Thymus (tissue), 11 donors: ENCODE data around the gene KCNC3. TPM values are rescaled to one million over a fixed set of nuclear protein-coding genes. Genes with fewer than 3 reads are reported as not detected.

Experiments
- DNase-seq, 9 donors: peaks; one replicate each; pipeline ENCODE4 v3.0.0-alpha.2; 2013; ENCODE audit warnings: low spot score in 9 of 9, low read depth in 6 of 9, missing footprints in 1 of 9
- H3K27ac ChIP-seq, 2 donors: one replicate each; pipeline ENCODE4 v1.5.1; 2013; ENCODE audit warnings: control low read depth in 1 of 2, low read depth in 1 of 2, low read length in 1 of 2, mild to moderate bottlenecking in 1 of 2, moderate library complexity in 1 of 2
- H3K27me3 ChIP-seq, 2 donors: one replicate each; pipeline ENCODE4 v1.5.1; 2013; ENCODE audit warnings: low read length in 1 of 2; ENCODE audit not compliant: control insufficient read depth in 2 of 2, insufficient read depth in 1 of 2
- H3K36me3 ChIP-seq, 2 donors: one replicate each; pipeline ENCODE4 v1.5.1; 2013; ENCODE audit warnings: low read length in 1 of 2, mild to moderate bottlenecking in 1 of 2, moderate library complexity in 1 of 2; ENCODE audit not compliant: control insufficient read depth in 2 of 2, insufficient read depth in 2 of 2
- H3K4me1 ChIP-seq, 2 donors: one replicate each; pipeline ENCODE4 v1.5.1; 2013; ENCODE audit warnings: low read length in 2 of 2; ENCODE audit not compliant: control insufficient read depth in 2 of 2, insufficient read depth in 2 of 2
- H3K4me3 ChIP-seq, 2 donors: one replicate each; pipeline ENCODE4 v1.5.1; 2013; ENCODE audit warnings: low read length in 2 of 2, control low read depth in 1 of 2, mild to moderate bottlenecking in 1 of 2
- H3K9me3 ChIP-seq, 2 donors: one replicate each; pipeline ENCODE4 v1.5.1; 2013; ENCODE audit warnings: low read length in 1 of 2, mild to moderate bottlenecking in 1 of 2; ENCODE audit not compliant: control insufficient read depth in 2 of 2, insufficient read depth in 1 of 2
- WGBS: extraction: QIAGEN DNeasy Blood & Tissue Kit; methylation state at CpG from one replicate; pipeline ENCODE4 v1.1.7; 2013; 5-methylcytosine and 5-hydroxymethylcytosine counted together
- polyA plus RNA-seq: library from polyadenylated mRNA; stranded (reverse); fragments of 200-250 nt; gene quantifications from one replicate; pipeline ENCODE4 v1.2.3, GENCODE V29; 2013
- total RNA-seq: library from RNA; stranded (reverse); fragments of 120-200 nt; gene quantifications from one replicate; pipeline ENCODE4 v1.2.4, GENCODE V29; 2013
- donor health status: healthy.

Gene KCNC3
- total and polyA plus RNA-seq, 2 donors: 0.47 to 6.8 TPM

DNA sequence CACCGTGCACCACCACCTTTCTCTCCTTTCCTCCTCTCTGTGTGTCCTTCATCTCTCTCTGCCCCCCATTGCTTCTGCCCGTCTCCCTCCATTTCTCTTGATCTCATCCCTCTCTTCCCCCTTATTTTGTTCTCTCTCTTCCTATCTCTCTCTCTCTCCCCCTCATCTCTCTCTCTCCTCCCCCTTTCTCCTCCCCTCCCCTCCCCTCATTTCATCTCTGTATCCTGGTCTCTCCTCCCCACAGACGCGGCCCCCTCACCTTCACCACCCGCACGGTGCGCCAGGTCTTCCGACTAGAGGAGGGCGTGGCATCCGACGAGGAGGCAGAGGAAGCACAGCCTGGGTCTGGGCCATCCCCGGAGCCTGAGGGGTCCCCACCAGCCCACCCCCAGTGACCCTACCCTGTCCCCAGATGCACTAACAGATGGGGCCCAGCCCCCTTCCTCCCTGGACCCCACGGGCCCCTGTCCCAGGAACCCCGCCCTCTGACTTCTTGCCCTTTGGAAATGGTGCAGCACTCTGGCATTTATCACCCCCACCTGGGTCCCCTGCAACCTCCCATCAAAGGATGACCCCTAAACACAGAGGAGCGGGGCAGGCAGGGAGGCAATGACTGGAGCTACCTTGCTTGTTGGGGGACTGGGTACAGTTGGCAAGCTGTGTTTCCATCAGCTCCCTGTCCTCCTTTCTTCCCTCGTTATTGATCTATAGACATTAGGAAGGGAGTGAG is 19.6 kb downstream of the KCNC3 start:
- DNase-seq: no peak
- Histone ChIP-seq H3K9me3 (peaks cover 0 to 3% of the 10 kb centered on the region in 2 donors), H3K4me1 (no peaks in the 10 kb centered on the region), H3K4me3 (no peak overlapping the region), H3K36me3 (no peaks in the 10 kb centered on the region), H3K27ac (no peak overlapping the region), H3K27me3 (peaks cover 35 to 46% of the 10 kb centered on the region in 2 donors)
- WGBS: 65% methylated on average over 16 of the region's 16 CpGs

DNA sequence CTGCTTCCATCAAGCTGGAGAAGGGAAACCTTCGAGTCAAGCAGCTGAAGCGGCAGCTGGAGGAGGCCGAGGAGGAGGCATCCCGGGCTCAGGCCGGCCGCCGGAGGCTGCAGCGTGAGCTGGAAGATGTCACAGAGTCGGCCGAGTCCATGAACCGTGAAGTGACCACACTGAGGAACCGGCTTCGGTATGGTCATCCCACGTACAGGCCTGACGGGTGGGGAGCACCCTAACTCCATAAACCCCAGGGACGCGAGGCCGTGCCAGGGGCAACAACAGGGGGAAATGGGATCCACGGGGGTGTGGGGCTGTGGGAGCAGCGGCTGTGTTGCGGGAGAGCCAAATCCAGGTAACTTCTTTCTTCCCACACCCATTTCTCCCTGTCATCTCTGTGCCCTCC is 20.2 kb downstream of the KCNC3 start:
- H3K4me3 ChIP-seq: no peak overlapping the region
- H3K27me3 ChIP-seq: peaks cover 29 to 41% of the 10 kb centered on the region in 2 donors
- H3K36me3 ChIP-seq: no peaks in the 10 kb centered on the region
- H3K4me1 ChIP-seq: no peaks in the 10 kb centered on the region
- no peak overlapping the region for H3K27ac ChIP-seq
- no peak for DNase-seq
- WGBS: 93% methylated on average over 21 of the region's 21 CpGs
- H3K9me3 ChIP-seq: no peaks in the 10 kb centered on the region

DNA sequence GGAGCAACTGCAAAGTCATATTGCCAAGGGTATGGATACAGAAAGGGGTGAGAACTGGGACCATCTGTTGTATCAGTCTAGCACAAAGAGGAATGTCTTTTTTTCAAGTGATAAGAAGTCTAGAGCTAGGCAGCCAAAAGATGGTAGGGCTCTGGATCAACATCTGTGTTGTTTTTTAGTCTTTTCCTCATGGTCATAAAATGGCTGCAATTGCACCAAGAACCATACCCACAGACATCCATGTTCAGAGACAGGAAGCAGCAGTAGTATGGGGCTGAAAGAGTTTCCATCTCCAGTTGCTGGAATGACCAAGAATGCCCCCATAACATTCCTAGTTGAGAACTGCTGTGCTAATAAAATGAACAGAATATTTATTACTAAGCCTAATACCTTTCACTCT is 25.6 kb downstream of the KCNC3 start:
- H3K4me1 ChIP-seq: no peaks in the 10 kb centered on the region

DNA sequence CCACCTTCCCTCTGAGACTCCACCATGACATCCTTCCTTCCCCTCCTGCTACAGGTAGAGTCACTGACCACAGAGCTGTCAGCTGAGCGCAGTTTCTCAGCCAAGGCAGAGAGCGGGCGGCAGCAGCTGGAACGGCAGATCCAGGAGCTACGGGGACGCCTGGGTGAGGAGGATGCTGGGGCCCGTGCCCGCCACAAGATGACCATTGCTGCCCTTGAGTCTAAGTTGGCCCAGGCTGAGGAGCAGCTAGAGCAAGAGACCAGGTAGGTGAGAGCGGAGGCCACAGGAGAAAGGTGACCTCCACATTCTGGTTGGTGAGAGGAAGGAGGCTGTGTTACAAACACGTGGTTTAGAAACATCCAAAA is 27.6 kb downstream of the KCNC3 start:
- Histone ChIP-seq H3K27me3 (no peaks in the 10 kb centered on the region), H3K27ac (no peak overlapping the region), H3K36me3 (no peaks in the 10 kb centered on the region), H3K4me1 (no peaks in the 10 kb centered on the region), H3K4me3 (no peak overlapping the region), H3K9me3 (no peaks in the 10 kb centered on the region)
- no peak for DNase-seq
- 88% methylated on average over 10 of the region's 10 CpGs for WGBS

More for the DNA sequence above, 25.6 kb downstream of the KCNC3 start:
- Histone ChIP-seq H3K27ac (no peak overlapping the region), H3K27me3 (no peaks in the 10 kb centered on the region), H3K4me3 (no peak overlapping the region), H3K36me3 (no peaks in the 10 kb centered on the region), H3K9me3 (no peaks in the 10 kb centered on the region)
- no peak for DNase-seq

DNA sequence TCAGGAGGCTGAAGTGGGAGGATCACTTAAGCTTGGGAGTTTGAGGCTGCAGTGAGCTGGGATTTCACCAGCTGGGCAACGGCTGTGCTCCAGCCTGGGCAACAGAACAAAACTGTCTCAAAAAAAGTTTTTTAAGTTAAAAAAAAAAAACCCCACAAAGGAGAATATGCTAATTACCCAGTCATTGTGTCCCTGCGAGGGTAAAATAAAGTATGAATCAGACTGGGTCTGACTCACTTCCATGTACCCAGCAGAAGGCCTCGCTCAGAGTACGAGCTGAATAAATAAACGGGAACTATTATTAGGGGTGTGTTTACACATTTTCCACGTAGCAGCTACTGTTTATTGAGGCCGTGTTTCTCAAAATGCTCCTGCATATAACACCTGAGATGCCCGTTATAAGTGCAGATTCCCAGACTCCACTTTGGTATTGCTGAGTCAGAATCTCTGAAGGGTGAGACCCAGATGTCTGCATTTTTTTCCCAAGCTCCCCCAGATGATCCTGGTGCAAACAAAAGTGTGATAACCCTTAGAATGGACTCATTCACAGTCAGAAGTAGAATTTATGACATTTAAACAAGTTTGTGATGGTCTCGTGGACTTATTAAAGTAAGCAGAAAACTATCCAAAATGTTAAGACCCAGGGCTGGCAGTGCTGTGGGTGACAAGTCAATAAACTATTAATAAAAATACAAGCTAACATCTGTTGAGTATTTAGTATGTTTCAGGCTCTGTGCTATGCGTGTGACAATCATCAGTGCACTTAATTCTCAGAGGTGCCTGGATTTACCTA is 28.2 kb downstream of the KCNC3 start:
- DNase-seq: no peak
- H3K27me3 ChIP-seq: no peaks in the 10 kb centered on the region
- H3K27ac ChIP-seq: no peak overlapping the region
- WGBS: 80% methylated on average over 10 of the region's 10 CpGs
- H3K9me3 ChIP-seq: no peaks in the 10 kb centered on the region
- no peaks in the 10 kb centered on the region for H3K36me3 ChIP-seq
- no peaks in the 10 kb centered on the region for H3K4me1 ChIP-seq
- no peak overlapping the region for H3K4me3 ChIP-seq

DNA sequence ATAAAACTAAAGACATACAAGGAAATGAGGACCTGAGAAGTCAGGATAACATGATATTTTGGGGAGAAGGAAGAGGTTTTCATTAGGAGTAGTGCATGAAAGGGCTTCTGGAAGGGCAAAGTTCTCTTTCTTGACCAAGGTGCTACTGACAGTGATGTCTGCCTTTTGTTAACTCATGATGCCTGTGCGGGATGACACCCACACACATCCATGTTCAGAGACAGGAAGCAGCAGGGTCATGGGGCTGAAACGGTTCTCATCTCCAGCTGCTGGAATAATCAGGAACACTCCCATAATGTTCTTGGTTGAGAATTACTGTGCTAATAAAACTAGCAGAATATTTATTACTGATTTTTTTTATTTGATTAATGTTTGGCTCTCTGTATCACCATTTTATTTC is 29.1 kb downstream of the KCNC3 start:
- no peak for DNase-seq
- Histone ChIP-seq H3K4me3 (no peak overlapping the region), H3K4me1 (no peaks in the 10 kb centered on the region), H3K27ac (no peak overlapping the region), H3K27me3 (no peaks in the 10 kb centered on the region), H3K9me3 (no peaks in the 10 kb centered on the region), H3K36me3 (no peaks in the 10 kb centered on the region)
- whole genome bisulfite sequencing: 66% methylated on average over 2 of the region's 2 CpGs

DNA sequence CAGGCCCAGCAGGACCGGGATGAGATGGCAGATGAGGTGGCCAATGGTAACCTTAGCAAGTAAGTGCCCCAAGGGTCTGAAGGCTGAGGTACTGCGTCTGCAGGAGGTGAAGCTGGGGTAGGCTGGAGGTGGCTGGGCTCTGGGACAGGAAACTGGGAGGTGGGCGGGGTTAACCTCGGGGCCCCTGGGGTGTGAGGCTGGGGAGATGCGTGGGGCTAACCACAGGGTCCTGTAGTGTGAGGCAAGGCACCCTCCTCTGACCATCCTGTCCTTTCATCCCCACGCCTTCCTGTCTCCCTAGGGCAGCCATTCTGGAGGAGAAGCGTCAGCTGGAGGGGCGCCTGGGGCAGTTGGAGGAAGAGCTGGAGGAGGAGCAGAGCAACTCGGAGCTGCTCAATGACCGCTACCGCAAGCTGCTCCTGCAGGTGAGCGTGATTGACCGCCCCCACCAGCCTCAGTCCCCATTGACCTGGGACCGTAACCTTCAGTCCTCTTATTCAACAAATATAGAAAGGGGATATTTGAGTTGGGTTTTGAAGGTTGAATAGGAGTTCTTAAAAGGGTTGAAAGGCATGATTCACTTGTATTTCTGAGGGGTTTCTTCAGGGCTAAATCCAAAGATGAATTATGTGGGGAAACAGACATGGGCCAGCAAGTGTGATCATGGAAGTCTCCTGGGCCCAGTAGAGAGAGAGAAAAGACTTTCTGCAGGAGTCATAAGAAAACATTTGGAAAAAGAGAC is 35.7 kb downstream of the KCNC3 start:
- Histone ChIP-seq H3K27me3 (no peaks in the 10 kb centered on the region), H3K4me1 (no peaks in the 10 kb centered on the region), H3K4me3 (no peak overlapping the region), H3K9me3 (no peaks in the 10 kb centered on the region), H3K36me3 (no peaks in the 10 kb centered on the region), H3K27ac (no peak overlapping the region)
- 78% methylated on average over 14 of the region's 14 CpGs for WGBS
- DNase-seq: no peak

DNA sequence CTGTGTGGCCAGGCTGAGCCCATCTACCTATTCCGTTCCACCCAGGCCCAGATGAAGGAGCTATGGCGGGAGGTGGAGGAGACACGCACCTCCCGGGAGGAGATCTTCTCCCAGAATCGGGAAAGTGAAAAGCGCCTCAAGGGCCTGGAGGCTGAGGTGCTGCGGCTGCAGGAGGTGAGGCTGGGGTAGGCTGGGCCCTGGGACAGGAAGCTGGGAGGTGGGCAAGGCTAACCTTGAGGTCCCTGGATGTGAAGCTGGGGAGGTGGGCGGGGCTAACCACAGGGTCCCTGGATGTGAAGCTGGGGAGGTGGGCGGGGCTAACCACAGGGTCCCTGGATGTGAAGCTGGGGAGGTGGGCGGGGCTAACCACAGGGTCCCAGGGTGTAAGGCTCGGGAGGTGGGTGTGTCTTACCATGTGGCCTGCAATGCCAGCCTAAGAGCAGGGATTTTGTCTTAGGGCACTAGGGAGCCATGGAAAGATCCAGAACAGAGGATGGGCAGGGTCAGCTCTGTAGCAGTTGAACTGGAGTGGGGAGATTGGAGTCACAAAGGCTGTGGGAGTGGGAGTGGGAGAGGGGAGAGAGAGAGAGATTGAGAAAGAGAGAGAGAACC is 36.9 kb downstream of the KCNC3 start:
- Histone ChIP-seq H3K4me1 (no peaks in the 10 kb centered on the region), H3K9me3 (no peaks in the 10 kb centered on the region), H3K4me3 (no peak overlapping the region), H3K36me3 (no peaks in the 10 kb centered on the region), H3K27me3 (no peaks in the 10 kb centered on the region), H3K27ac (no peak overlapping the region)
- WGBS: 75% methylated on average over 11 of the region's 11 CpGs
- no peak for DNase-seq

DNA sequence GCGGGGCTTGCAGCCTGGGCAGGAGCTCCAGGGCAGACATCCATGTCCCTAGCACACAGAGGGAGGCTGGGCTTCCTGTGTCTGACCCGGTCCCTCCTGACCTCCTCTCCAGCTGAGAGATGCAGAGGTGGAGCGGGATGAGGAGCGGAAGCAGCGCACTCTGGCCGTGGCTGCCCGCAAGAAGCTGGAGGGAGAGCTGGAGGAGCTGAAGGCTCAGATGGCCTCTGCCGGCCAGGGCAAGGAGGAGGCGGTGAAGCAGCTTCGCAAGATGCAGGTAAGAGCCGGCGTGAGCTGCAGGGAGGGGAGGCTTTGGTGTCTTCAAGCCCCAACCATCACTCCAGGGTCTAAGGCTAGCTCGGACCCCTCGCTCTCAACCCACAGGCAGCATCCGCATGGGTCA is 38.4 kb downstream of the KCNC3 start:
- no peaks in the 10 kb centered on the region for H3K27me3 ChIP-seq
- H3K9me3 ChIP-seq: peaks cover 0 to 7% of the 10 kb centered on the region in 2 donors
- no peak overlapping the region for H3K27ac ChIP-seq
- no peak for DNase-seq
- no peaks in the 10 kb centered on the region for H3K4me1 ChIP-seq
- H3K4me3 ChIP-seq: no peak overlapping the region
- no peaks in the 10 kb centered on the region for H3K36me3 ChIP-seq
- 71% methylated on average over 15 of the region's 15 CpGs for WGBS
